LHCN-M2 (cell line): Measurements from ENCODE around the gene ANKS1A. TPM values are rescaled to one million over a fixed set of nuclear protein-coding genes. Genes with fewer than 3 reads are reported as not detected.
A peak's percentile ranks its signal among the peaks of the same experiment; 100 is the strongest.
"Not testable (repeated sequence)": the region's sequence is repeated elsewhere in the genome, so short reads cannot be mapped to it uniquely, and the experiment has no call there.

Experiments
- DNase-seq: peaks from one replicate; pipeline ENCODE4 v3.0.0-alpha.2; 2012; ENCODE audit warnings: low read depth
- total RNA-seq: library from RNA; depleted of rRNA; stranded (reverse); fragments of >200 nt; gene quantifications from 2 replicates; pipeline ENCODE4 v1.2.3, GENCODE V29; 2014

ANKS1A gene
- total RNA-seq, 1 experiment from 2014 or later: 13.4 TPM

- DNase-seq: no peak
Observed at GRCh38 chr6:34920097-34920496, 31.0 kb downstream of the ANKS1A start.

GRCh38 chr6:34922177-34922663, 33.2 kb downstream of the ANKS1A start:
- DNase-seq: peak; percentile 56

- no peak for DNase-seq
Observed at GRCh38 chr6:34924831-34925625, 36.0 kb downstream of the ANKS1A start.

GRCh38 chr6:34926655-34927054, 37.6 kb downstream of the ANKS1A start:
- DNase-seq: peak; percentile 58

GRCh38 chr6:34928220-34928619, 39.2 kb downstream of the ANKS1A start:
- no peak for DNase-seq

- DNase-seq: no peak
Observed at GRCh38 chr6:34928695-34929094, 39.6 kb downstream of the ANKS1A start.

GRCh38 chr6:34929241-34929978, 40.4 kb downstream of the ANKS1A start:
- DNase-seq: no peak

- no peak for DNase-seq
Observed at GRCh38 chr6:34930221-34930620, 41.2 kb downstream of the ANKS1A start.

GRCh38 chr6:34932202-34932601, 43.1 kb downstream of the ANKS1A start:
- DNase-seq: not testable (repeated sequence)

GRCh38 chr6:34934516-34934915, 45.5 kb downstream of the ANKS1A start:
- no peak for DNase-seq

GRCh38 chr6:34938268-34938667, 49.2 kb downstream of the ANKS1A start:
- DNase-seq: peak; percentile 16

- DNase-seq: no peak
Observed at GRCh38 chr6:34940030-34940434, 51.0 kb downstream of the ANKS1A start.

GRCh38 chr6:34941421-34941820, 52.4 kb downstream of the ANKS1A start:
- DNase-seq: no peak

GRCh38 chr6:34945317-34945716, 56.3 kb downstream of the ANKS1A start:
- no peak for DNase-seq

- no peak for DNase-seq
Observed at GRCh38 chr6:34947561-34947960, 58.5 kb downstream of the ANKS1A start.

GRCh38 chr6:34949636-34950035, 60.6 kb downstream of the ANKS1A start:
- DNase-seq: no peak

- DNase-seq: no peak
Observed at GRCh38 chr6:34950849-34951248, 61.8 kb downstream of the ANKS1A start.

GRCh38 chr6:34951731-34952130, 62.7 kb downstream of the ANKS1A start:
- DNase-seq: no peak

- DNase-seq: peak; percentile 74
Observed at GRCh38 chr6:34953061-34954025, 64.3 kb downstream of the ANKS1A start.

- no peak for DNase-seq
Observed at GRCh38 chr6:34955442-34955841, 66.4 kb downstream of the ANKS1A start.

- DNase-seq: no peak
Observed at GRCh38 chr6:34957231-34957783, 68.3 kb downstream of the ANKS1A start.
